Ishikawa (cell line): ENCODE data around the gene SYT1.

ENCODE experiments used
- CEBPB ChIP-seq: IDR thresholded peaks from 2 replicates; pipeline ENCODE4 v1.6.1; 2012
- CREB1 ChIP-seq: IDR thresholded peaks from 2 replicates; pipeline ENCODE4 v1.6.1; 2012; ENCODE audit warnings: low read depth
- EGR1 ChIP-seq: IDR thresholded peaks from 2 replicates; pipeline ENCODE4 v1.6.1; 2012
- EP300 ChIP-seq: IDR thresholded peaks from 2 replicates; pipeline ENCODE4 v1.6.1; 2012; ENCODE audit warnings: borderline replicate concordance
- FOXM1 ChIP-seq: IDR thresholded peaks from 2 replicates; pipeline ENCODE4 v1.6.1; 2012; ENCODE audit warnings: low read depth, borderline replicate concordance
- NFIC ChIP-seq: IDR thresholded peaks from 2 replicates; pipeline ENCODE4 v1.6.1; 2012
- RAD21 ChIP-seq: IDR thresholded peaks from 2 replicates; pipeline ENCODE4 v1.6.1; 2012; ENCODE audit warnings: low read depth
- TAF1 ChIP-seq: IDR thresholded peaks from 2 replicates; pipeline ENCODE4 v1.6.1; 2012; ENCODE audit warnings: low read depth, mild to moderate bottlenecking
- TCF12 ChIP-seq: IDR thresholded peaks from 2 replicates; pipeline ENCODE4 v1.6.1; 2012; ENCODE audit warnings: low read depth
- TEAD4 ChIP-seq: IDR thresholded peaks from 2 replicates; pipeline ENCODE4 v1.6.1; 2012
- YY1 ChIP-seq: IDR thresholded peaks from 2 replicates; pipeline ENCODE4 v1.6.1; 2012; ENCODE audit warnings: low read depth
- ZBTB7A ChIP-seq: IDR thresholded peaks from 2 replicates; pipeline ENCODE4 v1.6.1; 2012; ENCODE audit warnings: low read depth
- TF ChIP-seq, protein P1 (sequence below): IDR thresholded peaks from 2 replicates; pipeline ENCODE4 v1.6.1; 2012
- TF ChIP-seq, protein P2 (sequence below): IDR thresholded peaks from 2 replicates; pipeline ENCODE4 v1.6.1; 2012
- TF ChIP-seq, protein P3 (sequence below): IDR thresholded peaks from 2 replicates; pipeline ENCODE4 v1.6.1; 2012; ENCODE audit warnings: low read depth, mild to moderate bottlenecking

Gene SYT1

DNA sequence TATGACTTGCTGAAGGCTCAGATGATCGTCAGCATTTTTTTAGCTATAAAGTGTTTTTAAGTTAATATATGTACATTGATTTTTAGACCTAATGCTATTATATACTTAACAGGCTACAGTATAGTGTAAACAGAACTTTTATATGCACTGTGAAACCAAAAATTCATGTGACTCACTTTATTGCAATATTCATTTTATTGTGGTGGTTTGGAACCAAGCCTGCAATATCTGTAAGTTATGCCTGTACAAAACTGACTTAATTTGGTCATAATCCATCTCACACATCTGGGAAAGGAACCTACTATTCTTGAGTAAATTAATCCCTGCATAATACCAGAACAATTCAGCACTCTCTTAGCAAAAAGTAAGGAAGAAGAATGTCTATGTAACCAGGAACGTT, 390.7 kb downstream of the SYT1 start:
- TF ChIP-seq, protein P1, sequence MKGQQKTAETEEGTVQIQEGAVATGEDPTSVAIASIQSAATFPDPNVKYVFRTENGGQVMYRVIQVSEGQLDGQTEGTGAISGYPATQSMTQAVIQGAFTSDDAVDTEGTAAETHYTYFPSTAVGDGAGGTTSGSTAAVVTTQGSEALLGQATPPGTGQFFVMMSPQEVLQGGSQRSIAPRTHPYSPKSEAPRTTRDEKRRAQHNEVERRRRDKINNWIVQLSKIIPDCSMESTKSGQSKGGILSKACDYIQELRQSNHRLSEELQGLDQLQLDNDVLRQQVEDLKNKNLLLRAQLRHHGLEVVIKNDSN = no peak
- TF ChIP-seq RAD21 = no peak
- no peak for TF ChIP-seq ZBTB7A
- TF ChIP-seq TCF12 = no peak
- no peak for TF ChIP-seq EP300
- TF ChIP-seq, protein P2, sequence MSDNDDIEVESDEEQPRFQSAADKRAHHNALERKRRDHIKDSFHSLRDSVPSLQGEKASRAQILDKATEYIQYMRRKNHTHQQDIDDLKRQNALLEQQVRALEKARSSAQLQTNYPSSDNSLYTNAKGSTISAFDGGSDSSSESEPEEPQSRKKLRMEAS = no peak
- no peak for TF ChIP-seq TAF1
- TF ChIP-seq FOXM1 = no peak
- TF ChIP-seq CEBPB = no peak

DNA sequence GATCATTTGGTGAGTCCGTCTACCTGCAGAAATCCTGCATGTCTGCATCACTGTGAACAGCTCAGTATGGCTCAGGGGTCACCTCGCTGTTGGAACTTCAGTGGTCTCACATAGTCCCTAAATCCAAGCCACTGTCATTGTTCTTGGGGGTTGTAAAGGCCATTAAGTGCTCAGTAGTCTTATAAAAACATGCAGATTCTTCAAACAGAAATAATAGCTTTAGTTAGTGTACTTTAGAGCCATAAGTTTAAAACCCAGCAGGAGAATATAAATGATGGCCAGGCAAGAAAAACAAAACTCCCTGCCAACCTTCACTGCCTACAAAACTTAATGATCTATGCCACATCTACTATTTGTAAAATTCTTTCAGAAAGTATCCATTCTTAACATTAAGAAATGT, 396.3 kb downstream of the SYT1 start:
- TF ChIP-seq TAF1 (no peak), FOXM1 (no peak), EGR1 (no peak), CEBPB (no peak), YY1 (no peak), EP300 (no peak)
- TF ChIP-seq, protein P2 = no peak

DNA sequence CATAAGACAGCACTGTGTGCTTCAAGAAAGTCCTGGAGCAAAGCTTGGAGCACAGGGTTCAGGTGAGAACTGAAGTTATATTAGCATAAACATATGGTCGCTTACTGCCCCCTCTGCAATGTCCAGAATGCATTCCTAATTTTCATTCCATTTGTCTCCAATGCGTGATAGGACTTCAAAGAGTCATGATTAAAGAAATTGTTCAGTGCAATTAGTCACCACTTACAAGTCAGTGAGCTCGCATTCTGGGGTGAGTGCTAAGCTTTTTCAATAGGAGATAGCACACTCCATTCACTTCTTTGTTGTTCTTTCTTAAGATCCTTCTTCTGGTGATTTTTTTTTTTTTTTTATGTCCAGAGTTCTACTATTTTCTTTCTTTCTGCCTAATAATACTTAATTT, 398.4 kb downstream of the SYT1 start:
- TF ChIP-seq TAF1 (no peak), CREB1 (no peak), NFIC (no peak), EGR1 (no peak), FOXM1 (no peak), TEAD4 (no peak), YY1 (no peak), CEBPB (no peak), EP300 (no peak), RAD21 (no peak)
- TF ChIP-seq, protein P2 = no peak
- TF ChIP-seq, protein P1 = no peak
- TF ChIP-seq, protein P3, sequence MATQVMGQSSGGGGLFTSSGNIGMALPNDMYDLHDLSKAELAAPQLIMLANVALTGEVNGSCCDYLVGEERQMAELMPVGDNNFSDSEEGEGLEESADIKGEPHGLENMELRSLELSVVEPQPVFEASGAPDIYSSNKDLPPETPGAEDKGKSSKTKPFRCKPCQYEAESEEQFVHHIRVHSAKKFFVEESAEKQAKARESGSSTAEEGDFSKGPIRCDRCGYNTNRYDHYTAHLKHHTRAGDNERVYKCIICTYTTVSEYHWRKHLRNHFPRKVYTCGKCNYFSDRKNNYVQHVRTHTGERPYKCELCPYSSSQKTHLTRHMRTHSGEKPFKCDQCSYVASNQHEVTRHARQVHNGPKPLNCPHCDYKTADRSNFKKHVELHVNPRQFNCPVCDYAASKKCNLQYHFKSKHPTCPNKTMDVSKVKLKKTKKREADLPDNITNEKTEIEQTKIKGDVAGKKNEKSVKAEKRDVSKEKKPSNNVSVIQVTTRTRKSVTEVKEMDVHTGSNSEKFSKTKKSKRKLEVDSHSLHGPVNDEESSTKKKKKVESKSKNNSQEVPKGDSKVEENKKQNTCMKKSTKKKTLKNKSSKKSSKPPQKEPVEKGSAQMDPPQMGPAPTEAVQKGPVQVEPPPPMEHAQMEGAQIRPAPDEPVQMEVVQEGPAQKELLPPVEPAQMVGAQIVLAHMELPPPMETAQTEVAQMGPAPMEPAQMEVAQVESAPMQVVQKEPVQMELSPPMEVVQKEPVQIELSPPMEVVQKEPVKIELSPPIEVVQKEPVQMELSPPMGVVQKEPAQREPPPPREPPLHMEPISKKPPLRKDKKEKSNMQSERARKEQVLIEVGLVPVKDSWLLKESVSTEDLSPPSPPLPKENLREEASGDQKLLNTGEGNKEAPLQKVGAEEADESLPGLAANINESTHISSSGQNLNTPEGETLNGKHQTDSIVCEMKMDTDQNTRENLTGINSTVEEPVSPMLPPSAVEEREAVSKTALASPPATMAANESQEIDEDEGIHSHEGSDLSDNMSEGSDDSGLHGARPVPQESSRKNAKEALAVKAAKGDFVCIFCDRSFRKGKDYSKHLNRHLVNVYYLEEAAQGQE = no peak

DNA sequence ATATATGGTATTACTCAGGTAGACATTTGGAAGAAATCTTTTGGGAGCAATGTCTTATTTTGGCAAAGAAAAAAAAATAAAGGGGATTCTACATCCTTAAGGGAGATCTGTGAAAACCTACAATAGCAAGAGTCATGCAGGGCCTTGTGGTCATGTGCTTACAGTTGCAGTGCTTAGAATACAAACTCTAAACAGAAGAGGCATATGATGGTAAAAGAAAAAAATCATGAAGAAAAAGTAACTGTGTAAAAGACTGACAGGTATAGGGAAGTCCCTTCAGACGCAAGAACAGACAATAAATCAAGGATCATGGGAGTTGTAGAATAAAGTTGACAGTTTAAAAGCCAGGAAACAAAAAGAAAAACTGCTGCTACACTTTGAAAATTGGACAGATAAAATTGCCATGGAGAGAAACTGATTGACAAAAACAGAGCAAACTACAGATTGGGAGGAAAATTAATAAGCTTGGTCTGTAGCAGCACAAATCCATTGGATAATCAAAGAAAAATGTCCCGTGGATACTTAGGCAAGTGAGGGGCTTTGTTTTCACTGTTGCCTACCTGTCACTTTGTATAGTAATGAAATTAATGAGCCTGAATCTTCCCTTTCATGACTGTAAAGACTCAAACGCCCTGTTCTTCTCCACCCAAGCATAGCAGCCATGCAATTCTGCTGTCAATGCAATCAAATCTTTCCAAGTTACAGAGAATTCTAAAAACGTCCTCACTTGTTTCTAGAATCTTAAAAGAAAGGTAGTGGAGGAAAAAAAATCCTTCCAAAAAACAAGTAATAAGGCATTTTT, 402.0 kb downstream of the SYT1 start:
- TF ChIP-seq CREB1 (no peak), YY1 (no peak), RAD21 (no peak)

DNA sequence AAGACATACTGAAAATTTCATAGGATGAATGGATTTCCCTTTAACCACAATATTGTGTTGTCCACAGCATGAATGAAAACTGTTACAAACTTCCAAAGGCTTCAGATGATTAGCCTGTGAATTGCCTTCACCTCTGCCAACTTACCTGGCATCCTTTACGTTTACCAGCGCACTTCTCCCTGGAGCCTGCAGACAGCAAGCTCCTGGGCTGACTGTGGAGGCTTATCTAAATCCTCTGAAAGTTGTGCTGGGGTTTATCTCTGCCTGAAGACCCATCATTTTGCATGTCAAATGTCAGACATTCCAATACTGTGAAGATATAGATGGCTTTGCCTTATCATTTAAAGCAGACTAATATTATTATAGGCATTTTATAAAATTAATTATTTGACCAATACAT, 403.0 kb downstream of the SYT1 start:
- TF ChIP-seq, protein P1 = no peak
- TF ChIP-seq TEAD4 (no peak), FOXM1 (no peak), ZBTB7A (no peak), RAD21 (no peak), TCF12 (no peak), CREB1 (no peak), YY1 (no peak), TAF1 (no peak), EP300 (no peak), CEBPB (no peak), NFIC (no peak), EGR1 (no peak)
- TF ChIP-seq, protein P2 = no peak
- TF ChIP-seq, protein P3 = no peak
